ENCODE results near the gene GDPD1. TPM values are rescaled to one million over a fixed set of nuclear protein-coding genes. Genes with fewer than 3 reads are reported as not detected.
"Not testable (repeated sequence)": the region's sequence is repeated elsewhere in the genome, so short reads cannot be mapped to it uniquely, and the experiment has no call there.

The GDPD1 gene
- total RNA-seq, 1 donor from 2014 or later, result 3.9 TPM

- no peak for TF ChIP-seq CTCF (IDR thresholded peaks at IDR 0.05)
These were observed 3.5 kb downstream of the GDPD1 start for GRCh38 chr17:59223813-59224212.

GRCh38 chr17:59228588-59228987 lies 8.3 kb downstream of the GDPD1 start:
- H3K36me3 ChIP-seq; H3K9me3 ChIP-seq; H3K27me3 ChIP-seq; intact Hi-C loops (cut with DNase I); H3K27ac ChIP-seq; H3K4me1 ChIP-seq; DNase-seq; H3K4me3 ChIP-seq; ATAC-seq: not testable (repeated sequence)

More at GRCh38 chr17:59223813-59224212, 3.5 kb downstream of the GDPD1 start:
- H3K4me1 ChIP-seq, result no peaks in the 10 kb centered on the region
- H3K9me3 ChIP-seq, result no peaks in the 10 kb centered on the region
- H3K27me3 ChIP-seq, result no peaks in the 10 kb centered on the region
- intact Hi-C loops (cut with DNase I), result no loop called here
- no peak for DNase-seq
- ATAC-seq, result no peak
- H3K27ac ChIP-seq, result no peak overlapping the region
- H3K4me3 ChIP-seq, result no peak overlapping the region
- no peaks in the 10 kb centered on the region for H3K36me3 ChIP-seq

- DNase-seq (no peak), ATAC-seq (no peak)
- Histone ChIP-seq H3K4me1 (no peaks in the 10 kb centered on the region), H3K4me3 (no peak overlapping the region), H3K36me3 (no peaks in the 10 kb centered on the region), H3K27me3 (no peaks in the 10 kb centered on the region), H3K27ac (no peak overlapping the region), H3K9me3 (no peaks in the 10 kb centered on the region)
- TF ChIP-seq CTCF (IDR thresholded peaks at IDR 0.05), result no peak
- intact Hi-C loops (cut with DNase I), result no loop called here
These were observed 10.5 kb downstream of the GDPD1 start for GRCh38 chr17:59230764-59231163.

- H3K4me1 ChIP-seq, result no peaks in the 10 kb centered on the region
- ATAC-seq, result no peak
- intact Hi-C loops (cut with DNase I), result no loop called here
These were observed 14.3 kb downstream of the GDPD1 start for GRCh38 chr17:59234631-59235030.

GRCh38 chr17:59238906-59239305 lies 18.6 kb downstream of the GDPD1 start:
- intact Hi-C loops (cut with DNase I), result no loop called here
- ATAC-seq, result no peak
- Histone ChIP-seq H3K36me3 (no peaks in the 10 kb centered on the region), H3K4me1 (no peaks in the 10 kb centered on the region), H3K9me3 (no peaks in the 10 kb centered on the region), H3K27ac (no peak overlapping the region), H3K4me3 (no peak overlapping the region), H3K27me3 (no peaks in the 10 kb centered on the region)
- no peak for DNase-seq
- no peak for TF ChIP-seq CTCF (IDR thresholded peaks at IDR 0.05)

More at GRCh38 chr17:59234631-59235030, 14.3 kb downstream of the GDPD1 start:
- H3K9me3 ChIP-seq, result no peaks in the 10 kb centered on the region
- no peak overlapping the region for H3K4me3 ChIP-seq
- H3K27me3 ChIP-seq, result no peaks in the 10 kb centered on the region
- no peak overlapping the region for H3K27ac ChIP-seq
- no peak for TF ChIP-seq CTCF (IDR thresholded peaks at IDR 0.05)
- DNase-seq, result no peak
- no peaks in the 10 kb centered on the region for H3K36me3 ChIP-seq

- no peak overlapping the region for H3K27ac ChIP-seq
- no peaks in the 10 kb centered on the region for H3K9me3 ChIP-seq
- DNase-seq (no peak), ATAC-seq (no peak)
- no peaks in the 10 kb centered on the region for H3K36me3 ChIP-seq
- no peak overlapping the region for H3K4me3 ChIP-seq
- TF ChIP-seq CTCF (IDR thresholded peaks at IDR 0.05), result no peak
- H3K4me1 ChIP-seq, result no peaks in the 10 kb centered on the region
- intact Hi-C loops (cut with DNase I), result no loop called here
- no peaks in the 10 kb centered on the region for H3K27me3 ChIP-seq
These were observed 23.8 kb downstream of the GDPD1 start for GRCh38 chr17:59244081-59244480.
